ENCODE data around the gene RNF144A.

The RNF144A gene

GRCh38 chr2:6909431-6910385, 7.5 kb upstream of the RNF144A start:
- no peak for DNase-seq

DNA sequence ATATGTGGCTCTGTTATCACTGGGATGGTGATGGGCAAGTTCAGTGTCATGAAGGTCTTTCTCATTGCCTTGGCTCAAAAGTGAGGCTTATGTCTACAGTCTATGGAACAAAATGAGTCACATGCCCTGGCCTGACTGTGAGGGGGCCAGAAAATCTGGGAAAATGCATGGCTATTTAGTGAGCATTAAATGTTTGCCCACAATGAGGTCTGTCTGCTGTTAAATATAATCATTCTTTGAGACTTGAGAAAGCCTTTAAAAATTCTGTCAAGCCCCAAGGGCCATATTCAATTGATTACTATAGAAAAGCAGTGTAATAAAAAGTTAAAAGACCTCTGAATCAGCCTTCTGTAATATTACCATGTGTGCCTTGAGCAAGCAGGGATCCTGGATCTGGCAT, 5.5 kb upstream of the RNF144A start:
- DNase-seq: no peak

DNA sequence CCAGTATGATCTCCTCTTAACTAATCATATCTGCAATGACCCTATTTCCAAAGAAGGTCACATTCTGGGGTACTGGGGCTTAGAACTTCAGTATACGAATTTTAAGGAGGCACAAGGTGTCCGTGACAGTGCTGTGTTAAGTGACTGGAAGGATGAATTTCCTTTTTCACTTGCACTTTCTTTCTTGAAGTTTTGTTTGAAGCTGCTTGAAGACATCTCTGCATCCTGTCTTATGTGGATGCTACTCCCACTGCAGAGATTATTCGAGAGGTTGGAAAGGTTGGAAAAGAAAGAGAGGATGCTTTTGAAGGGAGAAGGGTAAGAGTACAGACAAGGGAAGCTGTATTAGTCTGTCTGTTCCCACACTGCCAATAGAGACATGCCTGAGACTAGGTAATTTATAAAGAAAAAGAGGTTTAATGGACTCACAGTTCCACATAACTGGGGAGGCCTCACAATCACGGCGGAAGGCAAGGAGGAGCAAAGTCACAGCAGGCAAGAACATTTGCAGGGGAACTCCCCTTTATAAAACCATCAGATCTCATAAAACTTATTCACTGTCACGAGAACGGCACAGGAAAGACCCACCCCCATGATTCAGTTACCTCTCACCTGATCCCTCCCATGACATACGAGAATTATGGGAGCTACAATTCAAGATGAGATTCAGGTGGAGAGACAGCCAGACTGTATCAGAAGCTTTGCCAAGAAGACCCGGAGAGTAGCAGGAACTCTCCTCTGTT, 3.6 kb upstream of the RNF144A start:
- DNase-seq: no peak

DNA sequence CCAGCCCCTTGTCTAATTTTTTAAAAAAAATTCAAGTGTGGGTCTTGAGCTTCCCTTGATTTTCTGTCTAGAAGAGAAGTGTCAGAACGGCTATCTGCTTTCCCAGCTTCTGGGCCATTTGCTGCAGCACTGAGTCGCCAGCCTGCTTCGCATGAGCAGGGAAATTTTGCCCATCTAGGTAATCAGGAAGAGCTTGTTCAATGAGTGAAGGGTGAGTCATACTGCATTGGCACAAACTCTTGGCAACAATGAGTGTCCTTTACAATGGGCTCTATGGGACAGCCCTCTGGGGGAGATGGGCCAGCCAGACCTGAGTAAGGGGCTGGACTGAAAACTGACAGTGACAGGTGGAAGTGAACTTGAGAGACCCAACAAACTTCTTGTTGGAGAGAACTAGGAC, 2.4 kb upstream of the RNF144A start:
- DNase-seq: peak in 1 of 2 experiments; percentile 54

DNA sequence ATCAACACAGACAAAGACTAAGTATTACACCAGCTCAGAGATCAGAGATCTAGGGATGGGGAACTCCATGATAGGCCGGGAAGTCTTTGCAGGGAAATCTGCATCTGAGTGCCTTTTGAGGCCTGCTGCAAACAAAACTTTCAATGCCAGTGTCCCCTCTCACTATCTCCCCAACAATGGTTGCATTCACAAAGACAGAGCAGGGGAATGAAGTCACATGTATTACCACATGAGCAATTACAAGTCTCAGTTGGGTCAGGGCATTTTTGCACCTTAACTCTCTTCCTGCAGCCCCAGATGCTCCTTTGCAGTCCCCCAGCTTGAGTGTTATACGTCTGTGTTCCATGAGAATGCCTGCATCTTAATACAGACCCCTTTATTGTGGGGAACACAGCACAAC, 1.8 kb upstream of the RNF144A start:
- no peak for DNase-seq

DNA sequence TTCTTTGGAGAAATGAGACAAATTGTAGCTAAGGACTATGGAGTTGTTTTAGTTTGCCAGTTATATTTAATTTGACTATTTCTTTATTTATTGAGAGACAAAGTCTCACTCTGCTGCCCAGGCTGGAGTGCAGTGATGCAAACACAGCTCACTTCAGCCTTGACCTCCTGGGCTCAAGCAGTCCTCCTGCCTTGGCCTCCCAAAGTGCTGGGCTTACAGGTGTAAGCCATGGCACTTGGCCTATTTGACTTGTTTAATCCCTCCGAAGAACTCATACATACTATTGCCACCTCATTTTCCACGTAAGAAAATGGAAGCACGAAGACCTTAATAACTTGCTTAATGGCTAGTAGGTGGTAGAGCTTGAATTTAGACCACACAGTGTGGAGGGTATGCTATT, 988 bp upstream of the RNF144A start:
- no peak for DNase-seq

DNA sequence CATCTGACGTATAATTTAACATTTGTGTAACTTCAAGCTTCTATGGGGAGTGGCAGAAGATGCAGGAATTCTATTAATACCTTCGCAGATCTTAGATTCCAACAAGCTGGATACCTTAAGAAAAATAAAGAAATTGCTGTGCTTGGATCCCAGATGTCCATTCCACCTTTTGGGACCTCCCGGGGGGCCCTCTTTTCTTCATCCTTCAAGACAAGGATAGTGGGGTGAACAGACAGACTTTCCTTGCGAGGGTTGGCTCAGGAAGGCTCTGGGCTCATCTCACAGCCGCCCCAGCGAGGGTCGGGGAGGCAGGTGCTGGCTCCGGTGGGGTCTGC, 509 bp upstream of the RNF144A start:
- peak in 1 of 2 experiments; percentile 31 for DNase-seq

GRCh38 chr2:6917761-6918421, 679 bp downstream of the RNF144A start:
- DNase-seq: peak in 1 of 2 experiments; percentile 28

DNA sequence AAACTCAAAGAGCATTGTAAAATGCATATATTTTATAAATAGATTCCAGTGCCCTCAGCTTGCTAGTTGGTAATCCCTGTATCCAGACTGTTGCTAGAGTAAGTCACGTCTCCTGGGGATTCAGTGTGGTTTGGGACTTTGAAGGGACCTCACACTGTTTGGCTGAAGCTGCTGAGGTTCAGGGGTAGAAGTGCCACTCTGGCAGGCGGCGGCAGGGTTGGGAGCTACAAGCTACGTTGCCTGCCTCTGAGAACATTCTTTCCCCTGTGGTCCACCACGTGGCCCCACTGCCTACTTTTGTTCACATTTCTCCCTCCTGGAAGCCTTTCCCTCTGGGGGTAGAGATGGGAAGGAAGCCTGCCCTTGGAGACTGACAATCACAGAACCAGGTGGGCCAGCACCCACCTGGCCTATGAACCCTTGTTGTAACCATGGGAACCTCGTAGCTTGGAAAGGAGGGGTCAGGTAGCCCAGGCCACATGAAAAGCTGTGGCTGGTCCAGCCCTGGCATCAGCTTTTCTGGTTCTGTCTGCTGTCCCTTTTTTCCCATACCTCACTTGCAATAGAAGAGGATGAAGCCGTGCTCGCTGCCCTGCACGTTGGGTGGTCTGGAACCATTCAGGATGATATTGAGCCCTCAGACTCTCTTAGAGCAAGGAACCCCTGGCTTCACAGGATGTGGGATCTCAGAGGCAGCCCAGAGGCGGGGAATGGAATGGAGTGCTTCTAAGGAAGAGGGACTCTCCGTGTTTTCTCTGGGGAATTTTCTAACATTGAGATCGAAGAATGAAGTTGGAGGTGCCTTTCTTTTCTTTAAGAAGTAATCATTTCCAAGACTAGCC, 2.9 kb downstream of the RNF144A start:
- peak in 1 of 2 experiments; percentile 10 for DNase-seq

GRCh38 chr2:6920743-6921064, 3.5 kb downstream of the RNF144A start:
- DNase-seq: no peak

DNA sequence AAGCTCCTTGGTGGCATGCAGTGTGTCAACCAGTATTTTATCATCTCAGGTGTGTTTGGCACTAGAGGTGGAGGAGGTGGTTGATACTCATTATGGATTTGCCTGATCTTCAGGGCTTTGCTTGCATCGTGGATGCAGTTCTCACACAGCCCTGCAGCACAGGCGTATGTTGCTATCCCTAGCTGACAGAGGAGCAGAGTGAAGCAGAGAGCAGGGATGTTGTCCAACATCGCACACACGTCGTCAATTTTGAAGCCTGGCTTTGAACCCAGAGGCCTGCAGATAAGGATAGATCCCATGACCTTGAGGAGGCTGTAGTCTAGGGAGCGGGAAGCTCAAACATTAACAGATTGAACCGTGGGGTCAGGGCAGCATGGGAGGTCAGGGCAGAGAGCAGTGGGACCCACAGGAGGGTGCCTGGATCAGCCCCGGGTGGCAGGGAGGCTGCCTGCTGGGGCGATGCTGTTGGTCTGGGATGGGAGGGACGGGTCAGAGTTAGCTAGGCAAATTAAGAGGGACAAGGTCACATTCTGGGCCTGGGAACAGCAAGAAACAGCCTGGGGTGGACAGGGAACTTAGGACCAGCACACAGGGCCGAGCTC, 4.2 kb downstream of the RNF144A start:
- DNase-seq: peak in 1 of 2 experiments; percentile 16

GRCh38 chr2:6922201-6922656, 5.0 kb downstream of the RNF144A start:
- peak in 1 of 2 experiments; percentile 33 for DNase-seq

GRCh38 chr2:6923319-6923718, 6.1 kb downstream of the RNF144A start:
- DNase-seq: peak; percentile 88 to 92

DNA sequence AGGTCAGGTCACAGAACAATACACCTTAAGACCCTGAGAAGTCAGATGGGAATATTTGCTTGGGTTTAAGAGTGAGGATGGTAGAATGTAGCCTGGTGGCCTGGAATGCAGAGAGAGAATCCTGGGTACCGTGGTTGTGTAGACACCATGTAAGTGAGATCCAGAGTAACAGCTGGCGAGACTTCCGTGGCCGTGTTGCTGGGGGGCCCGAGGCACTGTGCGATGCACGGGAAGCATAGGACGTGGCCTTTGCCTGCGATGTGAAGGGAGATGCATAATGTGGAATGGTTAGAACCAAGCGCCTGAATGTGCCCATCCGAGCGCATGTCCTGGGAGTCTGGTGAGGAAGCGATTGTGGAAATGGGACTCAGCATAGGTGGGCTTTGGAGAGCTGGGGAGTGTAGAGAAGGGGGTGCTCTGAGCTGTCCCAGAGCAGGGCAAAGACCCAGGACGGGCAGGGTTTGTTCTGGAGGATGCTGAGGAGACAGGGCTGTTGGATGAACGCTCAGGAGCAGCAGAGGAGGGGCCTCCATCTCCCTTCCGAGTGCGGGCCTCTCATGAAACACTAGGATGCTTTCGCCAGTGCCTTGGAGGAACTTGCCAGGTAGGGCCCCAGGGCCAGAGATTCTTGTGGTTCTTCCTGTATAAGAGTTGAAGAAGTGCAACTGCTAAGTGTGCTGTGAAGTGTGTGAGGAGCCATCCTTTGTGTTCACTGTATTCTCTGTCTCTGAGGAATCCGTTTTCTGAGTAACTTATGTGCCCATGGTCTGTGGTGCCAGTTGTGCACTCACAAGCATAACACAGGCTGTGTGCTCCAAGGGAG, 7.1 kb downstream of the RNF144A start:
- no peak for DNase-seq

GRCh38 chr2:6924924-6925409, 7.8 kb downstream of the RNF144A start:
- DNase-seq: peak in 1 of 2 experiments; percentile 8

GRCh38 chr2:6926071-6926732, 9.0 kb downstream of the RNF144A start:
- no peak for DNase-seq

- no peak for DNase-seq
Observed at GRCh38 chr2:6927186-6927585, 10.0 kb downstream of the RNF144A start.

GRCh38 chr2:6927753-6928152, 10.5 kb downstream of the RNF144A start:
- DNase-seq: no peak

DNA sequence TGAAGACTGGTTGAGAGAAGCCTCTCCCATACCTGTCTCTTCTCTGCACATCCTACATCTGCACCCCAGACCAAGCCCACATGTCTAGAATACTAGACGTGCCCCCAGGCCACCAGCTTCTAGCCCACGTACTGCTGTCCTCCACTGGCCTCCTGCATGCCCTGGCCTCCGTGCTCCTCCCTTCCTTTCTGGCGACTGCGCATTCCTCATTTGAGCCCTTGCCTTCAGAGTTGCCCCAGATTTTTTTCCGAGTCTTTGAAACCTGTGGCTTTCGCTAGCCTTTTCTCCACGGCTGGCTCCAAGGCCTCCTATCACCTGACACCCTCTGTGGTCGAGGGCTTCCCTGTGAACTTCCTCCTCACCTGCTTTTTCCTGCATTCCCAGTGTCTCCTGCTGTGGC, 11.2 kb downstream of the RNF144A start:
- DNase-seq: no peak

GRCh38 chr2:6929196-6929819, 12.1 kb downstream of the RNF144A start:
- DNase-seq: no peak

All from NCI-H446 (cell line).